Measurements from ENCODE around the gene HOXC4. TPM values are rescaled to one million over a fixed set of nuclear protein-coding genes. Genes with fewer than 3 reads are reported as not detected.
A peak's percentile ranks its signal among the peaks of the same experiment; 100 is the strongest.
"Not testable (repeated sequence)": the region's sequence is repeated elsewhere in the genome, so short reads cannot be mapped to it uniquely, and the experiment has no call there.

The HOXC4 gene
- total RNA-seq, 1 experiment from 2014 or later: not detected

DNA sequence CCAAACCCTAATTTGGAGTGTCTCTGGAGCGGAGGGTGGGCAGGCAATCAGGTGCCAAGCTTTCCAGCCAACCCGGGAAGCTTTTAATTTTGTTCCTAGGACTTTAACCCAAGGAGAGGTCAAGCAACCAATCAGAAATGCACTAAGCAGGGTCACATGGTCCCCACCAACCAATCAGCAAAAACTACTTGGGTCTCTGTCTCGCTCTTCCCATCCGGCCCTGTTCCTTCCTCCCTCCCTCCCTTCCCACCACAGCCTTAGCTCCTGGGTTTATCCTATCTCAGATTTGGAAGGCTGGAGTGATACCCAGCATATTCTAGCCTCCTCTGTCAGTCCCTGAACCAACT, 13.5 kb upstream of the HOXC4 start:
- no peak for DNase-seq (ENCODE audit: low spot score)

DNA sequence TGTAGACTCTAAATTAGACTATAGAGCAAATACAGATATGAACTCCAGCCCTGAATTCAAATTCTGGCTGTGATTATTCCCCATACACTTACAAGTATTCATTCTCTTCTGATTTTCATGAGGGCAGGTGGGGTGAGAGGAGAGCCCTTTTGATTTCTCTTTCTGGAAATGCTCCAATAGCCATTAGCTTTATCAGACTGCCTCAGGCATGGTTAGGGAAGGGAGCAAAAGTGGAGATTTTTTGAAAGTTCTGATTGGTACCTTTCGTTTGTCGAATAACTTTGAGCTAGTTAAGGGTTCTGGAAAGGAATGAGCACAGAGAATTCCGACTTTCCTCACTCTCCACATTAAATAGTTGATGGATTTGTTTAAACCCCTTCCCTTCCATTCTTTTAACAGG, 13.0 kb upstream of the HOXC4 start:
- DNase-seq (ENCODE audit: low spot score): no peak

DNA sequence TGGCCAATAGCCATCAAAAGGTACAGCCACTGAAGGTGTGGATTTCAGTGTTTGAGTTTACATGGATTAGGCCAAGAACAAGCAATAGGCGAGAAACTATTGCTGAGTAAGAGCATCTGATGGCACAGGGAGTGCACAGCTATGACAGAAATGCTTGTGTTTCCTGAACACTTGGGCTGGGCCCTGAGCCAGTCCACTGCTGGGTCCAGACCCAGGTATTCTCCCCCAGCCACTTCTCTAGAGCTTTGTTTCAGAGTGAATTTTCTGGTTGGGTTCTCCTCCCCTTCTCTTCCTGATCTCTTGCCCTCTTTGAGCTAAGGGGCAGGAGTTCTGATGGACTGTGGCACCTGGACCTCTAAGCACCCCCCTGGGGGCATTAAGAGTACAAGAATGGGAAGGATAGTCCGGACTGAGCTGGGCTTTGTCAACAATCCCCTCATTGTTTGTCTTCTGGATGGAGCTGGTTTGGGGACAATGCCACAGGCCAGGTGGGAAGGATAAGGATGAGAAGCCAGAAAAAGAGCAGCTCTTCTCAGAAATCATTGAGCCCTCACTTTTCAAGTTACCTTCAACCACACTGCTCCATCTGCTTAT, 12.4 kb upstream of the HOXC4 start:
- DNase-seq (ENCODE audit: low spot score): no peak

- DNase-seq (ENCODE audit: low spot score): not testable (repeated sequence)
Measured at GRCh38 chr12:54042033-54042432, 11.6 kb upstream of the HOXC4 start.

GRCh38 chr12:54042970-54043853, 10.4 kb upstream of the HOXC4 start:
- no peak for DNase-seq (ENCODE audit: low spot score)

GRCh38 chr12:54044425-54045103, 9.1 kb upstream of the HOXC4 start:
- DNase-seq (ENCODE audit: low spot score): no peak

GRCh38 chr12:54045401-54045800, 8.2 kb upstream of the HOXC4 start:
- no peak for DNase-seq (ENCODE audit: low spot score)

DNA sequence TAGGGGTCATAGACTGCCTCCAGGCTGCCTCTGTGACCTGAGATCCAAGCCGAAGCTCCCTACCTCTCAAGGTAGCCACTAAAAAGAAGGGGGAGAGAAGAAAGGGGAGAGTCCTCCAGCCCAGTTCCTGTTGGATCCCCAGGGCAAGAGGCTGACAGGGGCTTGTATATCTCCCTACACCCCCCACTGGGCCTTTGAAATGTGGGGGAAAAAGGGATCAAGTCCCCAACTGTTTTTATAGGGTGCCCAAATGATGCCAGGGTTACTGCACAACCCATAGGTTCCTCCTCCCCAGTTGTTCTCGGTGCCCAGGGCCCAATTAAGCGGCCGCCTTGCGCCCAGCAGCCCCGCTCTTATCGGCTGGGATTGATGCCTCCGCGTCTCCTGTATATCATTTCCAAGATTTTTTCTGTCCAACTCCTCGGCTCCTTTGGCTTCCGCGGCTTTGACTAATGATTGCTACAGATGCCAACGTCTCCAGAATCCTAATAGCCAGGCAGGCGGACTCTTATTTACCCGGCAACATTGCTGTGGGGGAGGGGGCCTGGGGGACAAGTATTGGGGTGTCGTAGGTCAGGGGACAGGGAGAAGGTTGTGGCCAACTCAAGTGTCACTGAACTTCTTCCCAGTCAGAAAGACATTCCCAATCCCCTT, 7.6 kb upstream of the HOXC4 start:
- no peak for DNase-seq (ENCODE audit: low spot score)

- DNase-seq (ENCODE audit: low spot score): no peak
Measured at GRCh38 chr12:54046809-54047159, 6.9 kb upstream of the HOXC4 start.

DNA sequence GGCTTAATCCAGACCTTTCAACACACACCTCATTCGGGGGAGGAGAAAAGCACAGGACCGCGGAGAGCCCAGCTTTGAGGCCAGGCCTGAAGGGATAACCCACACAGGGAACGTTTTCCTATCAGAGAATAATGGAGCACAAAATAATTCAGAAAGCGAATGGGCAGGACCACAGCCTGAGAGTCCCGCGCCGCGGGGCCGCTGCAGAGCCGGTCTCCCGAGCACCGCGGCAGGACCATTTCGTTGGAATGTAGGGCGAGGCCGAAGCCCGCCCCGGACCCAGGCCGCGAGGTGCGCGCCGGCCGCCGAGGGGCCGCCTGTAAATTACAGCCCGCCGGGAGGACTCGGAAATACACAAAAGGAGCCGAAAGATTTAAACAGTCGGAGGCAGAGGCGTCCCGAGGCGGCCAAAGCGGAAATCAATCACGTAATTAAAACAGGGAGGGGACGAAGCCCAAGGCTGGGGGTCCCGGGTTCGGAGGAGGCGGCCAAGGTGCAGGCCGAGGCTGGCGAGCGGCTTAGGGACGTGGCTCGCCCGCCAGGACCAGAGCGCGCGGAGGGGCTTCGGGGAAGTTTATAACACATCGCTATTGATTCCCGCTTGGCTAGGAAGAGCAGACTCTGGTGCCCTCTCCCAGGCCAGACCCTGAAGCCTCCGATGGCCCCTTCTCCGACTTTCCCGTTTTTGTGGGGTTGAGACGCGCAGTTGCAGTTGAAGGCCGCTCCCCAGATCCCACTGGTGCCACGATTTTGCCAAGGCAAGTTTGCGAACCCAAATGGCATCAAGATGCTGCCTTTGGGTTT, 6.3 kb upstream of the HOXC4 start:
- no peak for DNase-seq (ENCODE audit: low spot score)

GRCh38 chr12:54047964-54048303, 5.7 kb upstream of the HOXC4 start:
- DNase-seq (ENCODE audit: low spot score): no peak

DNA sequence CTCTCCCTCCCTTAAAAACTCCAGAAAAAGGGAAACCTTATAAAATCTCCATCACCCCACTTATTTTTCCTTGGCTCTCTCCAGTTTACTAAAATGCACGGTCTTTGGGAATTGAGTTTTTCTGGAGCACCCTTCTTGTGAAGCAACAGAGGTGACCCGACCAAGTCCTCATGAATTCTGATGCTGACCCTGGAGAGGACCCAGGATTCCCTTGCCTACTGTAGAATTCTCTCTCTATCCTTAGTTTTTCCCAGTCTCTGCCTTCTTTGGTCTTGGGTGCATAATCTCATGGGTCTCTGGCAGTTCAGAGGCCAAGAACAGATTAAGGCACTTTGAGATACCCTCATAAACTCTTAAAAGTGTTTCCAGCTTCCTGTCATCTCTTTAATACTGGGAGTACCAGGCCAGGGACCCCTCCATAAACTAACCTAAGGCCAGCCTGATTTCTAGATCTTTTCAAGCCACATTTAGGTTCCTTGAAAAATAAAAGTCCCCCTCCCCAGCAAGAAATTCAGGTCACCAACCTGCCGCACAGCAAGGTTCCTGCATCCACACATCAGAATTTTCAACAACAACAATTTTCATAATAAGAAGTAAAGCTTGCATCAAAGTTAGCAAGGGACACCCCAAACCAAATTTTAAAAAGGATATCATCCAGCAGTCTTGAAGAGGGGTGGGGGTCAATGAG, 5.1 kb upstream of the HOXC4 start:
- DNase-seq (ENCODE audit: low spot score): no peak

DNA sequence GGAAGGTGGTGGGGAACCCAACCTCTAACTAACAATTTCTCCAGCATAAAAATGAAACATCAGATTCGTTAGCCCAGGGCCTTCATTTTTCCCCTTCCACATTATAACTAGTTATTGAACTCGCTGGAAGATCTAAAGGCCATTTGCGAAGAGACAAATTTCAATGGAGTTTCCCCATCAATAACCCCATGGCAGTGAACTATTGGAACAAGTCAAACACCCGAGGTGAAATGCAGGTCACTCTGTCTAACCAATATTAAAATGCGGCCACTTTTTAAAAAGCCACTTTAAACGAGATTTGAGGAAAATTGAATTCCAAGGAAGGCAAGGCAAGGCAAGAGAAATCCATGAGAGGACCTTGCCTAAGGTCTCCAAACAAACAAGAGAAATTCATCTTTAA, 4.5 kb upstream of the HOXC4 start:
- DNase-seq (ENCODE audit: low spot score): no peak

DNA sequence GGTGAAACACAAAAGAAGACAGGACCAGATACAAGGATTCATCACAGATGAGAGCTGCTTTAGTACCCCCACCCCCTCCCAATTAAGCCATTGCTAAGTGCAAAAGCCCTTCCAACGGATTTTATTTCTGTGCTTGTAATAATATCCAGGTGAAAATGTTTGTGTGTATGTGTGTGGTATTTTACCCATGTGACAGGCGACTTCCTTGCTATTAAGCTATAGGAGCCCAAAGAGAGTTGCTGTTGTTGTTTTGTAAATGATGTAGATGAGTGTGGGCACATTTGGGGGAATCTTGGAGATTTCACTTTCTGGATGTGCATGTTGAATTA, 3.2 kb upstream of the HOXC4 start:
- DNase-seq (ENCODE audit: low spot score): no peak

DNA sequence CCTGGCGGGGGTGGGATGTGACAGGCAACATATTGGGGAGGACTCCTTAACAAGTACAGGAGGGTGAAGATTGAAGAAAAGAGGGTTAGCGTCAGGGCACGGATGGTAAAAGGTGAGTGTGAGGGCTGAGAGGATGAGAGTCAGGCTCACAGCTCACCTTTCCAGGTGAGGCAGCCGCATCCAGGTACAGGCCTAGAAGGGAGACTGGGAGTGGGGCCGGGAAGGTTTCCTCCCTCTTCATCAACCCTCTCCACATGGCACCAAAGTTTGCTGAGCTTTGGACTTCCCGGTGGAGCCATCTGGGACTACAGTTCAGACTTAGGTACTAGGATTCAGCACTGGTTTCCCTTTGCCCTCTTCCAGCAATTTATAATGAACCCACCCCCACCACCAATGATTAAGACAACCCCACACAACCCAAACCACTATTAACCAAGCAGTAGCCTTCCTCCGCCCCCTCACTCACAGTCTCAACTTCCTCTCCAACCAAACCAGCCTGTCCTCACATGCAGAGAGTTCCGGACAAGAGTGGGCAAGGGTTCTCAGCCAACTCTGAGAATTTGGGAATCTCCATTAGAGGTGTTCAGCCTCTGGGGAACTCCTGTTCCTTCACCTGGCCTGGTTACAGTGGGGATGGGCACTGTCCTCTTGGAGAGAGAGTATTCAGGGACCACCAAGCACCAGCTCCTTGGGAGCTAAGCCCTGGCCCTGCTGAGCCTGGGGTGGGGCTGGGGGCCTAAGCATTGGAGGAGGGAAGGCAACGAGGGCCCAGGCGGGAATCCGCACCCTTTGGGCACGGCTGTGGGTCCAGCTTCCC, 2.4 kb upstream of the HOXC4 start:
- DNase-seq (ENCODE audit: low spot score): no peak

DNA sequence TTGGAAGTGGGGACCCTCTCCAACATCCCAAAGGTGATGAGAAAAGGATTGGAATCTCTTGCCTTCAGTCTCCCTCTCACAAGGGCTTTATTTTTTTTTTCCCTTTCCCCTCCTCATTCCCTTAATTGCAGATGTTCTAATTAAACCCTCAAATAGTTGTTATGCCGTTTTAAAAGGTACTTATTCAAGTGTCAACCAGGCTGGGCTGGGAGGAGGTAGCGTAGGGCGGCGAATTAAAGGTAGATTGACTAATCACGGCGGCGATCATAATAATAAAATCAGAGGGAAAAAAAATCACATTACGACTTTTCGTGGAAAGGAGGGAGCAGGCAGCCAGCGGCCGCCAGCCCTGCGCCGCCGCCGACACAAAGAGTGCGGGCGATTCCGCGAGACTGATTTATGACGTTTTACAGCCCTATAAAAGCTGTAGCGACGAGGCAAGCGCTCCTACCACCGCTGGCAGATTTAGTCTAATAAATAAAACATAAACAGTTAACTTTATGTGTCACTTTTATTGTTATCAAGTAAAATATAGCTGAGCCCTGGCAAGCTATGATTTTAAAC, 1.7 kb upstream of the HOXC4 start:
- peak; percentile 23 for DNase-seq (ENCODE audit: low spot score)

- DNase-seq (ENCODE audit: low spot score): no peak
Measured at GRCh38 chr12:54052438-54053002, 1.1 kb upstream of the HOXC4 start.

GRCh38 chr12:54053003-54053750, 458 bp upstream of the HOXC4 start:
- no peak for DNase-seq (ENCODE audit: low spot score)

- DNase-seq (ENCODE audit: low spot score): no peak
Measured at GRCh38 chr12:54054742-54055194, 1.1 kb downstream of the HOXC4 start.
